Fibroblast of upper back skin (primary cell): ENCODE measurements around the gene IL12RB1.

Source experiments
- DNase-seq: peaks from one replicate; pipeline ENCODE4 v3.0.0-alpha.2; 2013

The IL12RB1 gene

DNA sequence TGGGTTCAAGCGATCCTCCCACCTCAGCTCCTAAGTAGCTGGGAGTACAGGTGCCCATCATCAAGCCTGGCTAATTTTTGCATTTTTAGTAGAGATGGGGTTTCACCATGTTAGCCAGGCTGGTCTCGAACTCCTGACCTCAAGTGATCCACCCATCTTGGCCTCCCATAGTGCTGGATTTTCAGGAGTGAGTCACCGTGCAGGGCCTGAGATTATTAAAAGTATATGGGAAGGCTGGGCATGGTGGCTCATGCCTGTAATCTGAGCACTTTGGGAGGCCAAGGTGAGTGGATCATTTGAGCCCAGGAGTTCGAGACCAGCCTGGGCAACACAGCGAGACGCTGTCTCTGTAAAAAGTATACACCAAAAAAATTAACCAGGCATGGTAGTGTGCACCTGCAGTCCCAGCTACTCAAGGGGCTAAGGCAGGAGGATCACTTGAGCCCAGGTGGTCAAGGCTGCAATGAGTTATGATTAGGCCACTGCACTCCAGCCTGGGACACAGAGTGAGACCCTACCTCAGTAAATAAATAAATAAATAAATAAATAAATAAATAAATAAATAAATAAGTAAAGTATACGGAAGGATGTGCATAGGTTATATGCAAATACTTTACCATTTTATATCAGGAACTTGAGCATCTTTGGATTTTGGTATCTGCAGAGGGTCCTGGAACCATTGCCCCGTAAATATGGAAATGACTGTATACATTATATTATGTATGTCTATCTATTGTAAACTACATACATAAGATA lies 854 bp downstream of the IL12RB1 start:
- no peak for DNase-seq

DNA sequence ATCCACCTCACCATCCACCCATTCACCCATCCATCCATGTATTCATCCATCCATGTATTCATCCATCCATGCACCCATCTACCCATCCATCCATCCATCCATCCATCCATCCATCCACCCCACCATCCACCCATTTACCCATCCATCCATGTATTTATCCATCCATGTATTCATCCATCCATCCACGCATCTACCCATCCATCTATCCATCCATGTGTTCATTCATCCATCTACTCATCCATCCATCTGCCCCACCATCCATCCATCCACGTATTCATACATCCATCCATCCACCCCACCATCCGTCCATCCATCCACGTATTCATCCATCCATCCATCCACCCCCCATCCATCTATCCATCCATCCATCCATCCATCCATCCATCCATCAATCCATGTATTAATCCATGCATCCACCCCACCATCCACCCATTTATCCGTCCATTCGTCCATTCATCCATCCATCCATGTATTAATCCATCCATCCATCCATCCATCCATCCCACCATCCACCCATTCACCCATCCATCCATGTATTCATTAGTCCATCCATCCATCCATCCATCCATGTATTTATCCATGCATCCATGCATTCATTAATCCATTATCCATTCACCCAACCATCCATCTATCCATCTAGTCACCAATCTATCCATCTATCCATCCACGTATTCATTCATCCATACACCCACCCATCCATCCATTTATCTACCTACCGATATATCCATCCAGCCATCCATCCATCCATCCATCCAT lies 2.6 kb downstream of the IL12RB1 start:
- DNase-seq: no peak

- DNase-seq: no peak
Observed at GRCh38 chr19:18074192-18074591, 12.5 kb downstream of the IL12RB1 start.

DNA sequence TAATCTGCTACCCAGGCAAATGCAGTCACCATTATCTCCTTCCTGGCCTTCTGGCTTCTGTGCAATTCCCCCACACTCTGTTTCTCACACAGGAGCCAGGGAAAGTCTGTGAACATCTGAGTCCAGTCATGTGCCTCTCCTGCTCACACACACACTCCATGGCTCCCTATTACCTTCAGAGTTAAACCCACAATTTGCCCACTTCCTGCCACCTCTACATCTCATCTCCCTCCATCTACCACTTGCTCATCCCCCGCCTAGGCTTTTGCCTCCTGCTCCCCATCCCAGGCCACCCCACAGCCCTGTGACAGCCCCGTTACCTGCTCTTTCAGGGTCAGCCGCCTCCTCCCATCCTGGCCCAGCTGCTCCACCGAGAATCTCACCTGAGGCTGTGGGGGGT lies 13.5 kb downstream of the IL12RB1 start:
- no peak for DNase-seq

GRCh38 chr19:18072335-18072734 lies 14.4 kb downstream of the IL12RB1 start:
- no peak for DNase-seq

- DNase-seq: no peak
Observed at GRCh38 chr19:18070181-18070580, 16.6 kb downstream of the IL12RB1 start.

DNA sequence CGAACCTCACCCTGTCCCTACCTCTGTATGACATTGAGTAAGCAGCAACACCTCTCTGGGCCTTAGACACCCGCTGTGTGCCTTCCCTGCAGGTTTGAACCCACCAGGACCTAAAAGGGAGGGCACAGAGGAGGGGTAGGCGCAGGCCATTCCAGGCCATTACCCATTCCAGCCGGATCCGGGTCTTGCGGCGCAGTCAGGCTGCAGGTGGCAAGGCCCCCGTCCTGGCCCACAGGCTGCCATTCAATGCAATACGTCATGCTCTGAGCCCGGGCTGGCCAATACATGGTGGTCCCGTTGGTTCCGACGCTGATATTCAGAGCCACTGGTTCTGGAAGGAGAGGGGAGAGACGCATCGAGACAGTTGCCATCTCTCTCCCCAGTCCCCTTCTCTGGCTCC lies 17.4 kb downstream of the IL12RB1 start:
- no peak for DNase-seq

GRCh38 chr19:18068395-18068794 lies 18.3 kb downstream of the IL12RB1 start:
- DNase-seq: no peak

DNA sequence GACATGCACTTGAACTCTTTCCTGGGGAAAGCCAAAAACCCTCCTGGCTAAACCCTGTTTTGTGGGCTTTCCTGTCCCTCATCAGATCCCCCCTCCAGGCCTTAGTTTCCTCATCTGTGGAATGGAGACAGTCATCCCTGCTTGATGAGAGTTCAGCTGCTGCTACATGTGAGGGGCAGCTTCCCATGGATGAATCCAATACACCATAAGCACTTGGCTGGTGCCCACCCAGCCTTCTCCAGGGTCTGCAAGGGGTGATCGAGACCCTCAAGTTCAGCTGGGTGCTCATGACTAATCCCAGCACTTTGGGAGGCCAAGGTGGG lies 21.6 kb downstream of the IL12RB1 start:
- DNase-seq: no peak

DNA sequence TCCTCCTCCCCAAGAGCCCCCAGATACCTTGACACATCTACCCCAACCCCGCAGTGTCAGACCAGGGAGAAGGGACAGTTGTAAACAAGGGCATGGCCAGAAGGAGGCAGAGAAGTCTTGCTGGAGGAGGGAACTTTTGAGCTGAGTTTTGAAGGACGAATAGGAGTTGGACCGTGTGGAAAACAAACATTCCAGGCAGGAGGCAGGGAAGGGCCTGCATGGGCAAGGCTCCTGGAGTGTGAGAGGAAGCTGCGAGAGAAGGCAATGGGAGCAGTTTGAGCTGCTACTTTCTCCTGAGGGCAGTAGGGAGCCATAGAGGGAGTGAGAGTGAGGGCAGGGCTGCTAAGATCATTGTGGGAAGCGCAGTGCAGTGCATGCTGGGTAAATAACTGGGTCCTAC lies 23.3 kb downstream of the IL12RB1 start:
- no peak for DNase-seq

DNA sequence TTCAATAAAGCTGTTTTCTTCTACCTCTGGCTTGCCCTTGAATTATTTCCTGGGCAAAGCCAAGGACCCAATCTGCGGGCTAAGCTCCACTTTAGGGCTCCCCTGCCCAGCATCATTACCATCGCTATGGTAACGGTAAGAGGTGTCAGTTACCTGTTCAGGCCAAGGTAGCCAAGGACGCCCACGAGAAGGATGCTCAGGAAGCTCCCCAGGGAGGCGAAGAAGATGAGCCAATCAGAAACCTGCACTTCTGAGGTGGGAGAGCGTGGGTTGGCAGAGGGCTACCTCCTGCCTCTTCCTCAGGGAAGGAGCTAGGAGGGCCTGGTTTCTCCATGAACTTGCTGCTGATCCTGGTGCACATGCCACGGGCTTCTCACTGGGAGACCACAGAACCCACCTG lies 24.7 kb downstream of the IL12RB1 start:
- no peak for DNase-seq

DNA sequence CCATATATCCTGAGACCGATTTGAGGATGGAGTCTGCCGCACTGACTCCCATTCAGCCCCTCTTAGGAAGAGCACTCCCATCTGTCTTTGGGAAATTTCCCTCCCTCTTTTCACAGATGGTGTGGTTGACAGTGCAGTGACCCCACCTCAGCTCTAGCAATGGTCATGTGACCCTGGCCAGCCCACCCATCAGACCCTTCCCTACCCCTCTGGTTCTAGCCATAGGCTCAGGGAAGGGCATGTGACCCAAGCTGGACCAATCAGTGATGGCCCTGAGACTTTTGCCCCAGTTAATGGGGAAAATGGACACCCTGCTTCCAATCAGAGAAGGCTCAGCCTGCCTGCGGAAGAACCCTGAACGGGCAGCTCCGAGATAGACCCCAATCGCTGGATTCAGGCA lies 26.3 kb downstream of the IL12RB1 start:
- no peak for DNase-seq

- DNase-seq: no peak
Observed at GRCh38 chr19:18059902-18060301, 26.8 kb downstream of the IL12RB1 start.

DNA sequence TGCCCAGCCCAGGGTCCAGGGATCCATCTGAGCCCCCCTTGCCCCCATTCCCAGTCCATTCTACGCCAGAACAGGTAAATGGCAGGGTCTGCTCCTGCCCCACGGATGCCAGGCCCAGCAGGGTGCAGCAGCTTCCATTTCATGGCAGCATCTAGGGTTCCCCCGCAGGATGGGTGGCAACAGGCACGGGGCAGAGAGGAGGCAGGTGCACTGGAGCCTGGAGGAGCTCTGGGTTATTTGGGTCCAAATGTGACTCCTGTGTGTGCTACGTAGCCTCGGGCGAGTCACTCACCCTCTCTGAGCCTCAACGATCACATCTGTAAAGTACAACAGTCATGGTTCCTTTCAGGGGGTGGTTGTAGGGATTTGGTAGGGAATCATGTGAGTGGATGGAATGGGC lies 27.4 kb downstream of the IL12RB1 start:
- DNase-seq: no peak

DNA sequence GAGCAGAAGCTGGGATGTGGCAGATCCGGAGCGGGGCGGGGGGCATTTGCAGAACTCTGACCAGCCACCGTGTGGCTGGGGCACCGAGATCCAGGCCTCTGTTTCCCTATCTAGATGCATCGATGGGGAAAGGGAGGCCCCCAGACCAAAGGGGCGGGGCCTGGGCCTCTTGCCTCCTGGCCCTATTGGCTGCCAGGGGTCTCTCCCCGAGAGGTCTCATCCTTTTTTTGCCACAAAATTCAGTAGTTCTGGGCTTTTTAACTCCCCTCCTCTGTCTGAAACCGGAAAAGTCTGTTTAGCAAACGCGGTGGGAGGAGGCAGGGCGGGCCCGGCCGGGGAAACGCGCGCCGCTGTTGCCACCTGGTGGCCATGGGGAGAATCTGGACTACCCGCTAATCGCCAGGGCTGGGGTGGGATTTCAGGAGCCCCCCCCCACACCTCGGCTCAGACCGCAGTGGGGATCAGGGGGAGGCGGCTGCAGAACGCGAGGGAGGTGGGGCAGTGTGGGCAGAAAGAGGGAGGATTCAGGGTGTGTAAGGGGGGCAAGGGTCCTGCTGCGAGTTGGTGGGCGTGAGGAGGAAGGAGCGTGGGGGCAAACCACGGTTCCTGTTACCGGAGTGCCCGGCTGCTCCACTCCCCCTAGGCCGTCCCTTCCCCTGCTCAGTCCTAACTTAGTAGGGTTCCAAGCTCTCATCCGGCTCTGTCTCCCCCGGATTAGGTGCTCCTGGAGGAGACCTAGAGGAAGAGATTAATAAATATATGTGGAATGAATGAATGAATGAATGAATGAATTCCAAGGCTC lies 28.3 kb downstream of the IL12RB1 start:
- peak; percentile 75 for DNase-seq

DNA sequence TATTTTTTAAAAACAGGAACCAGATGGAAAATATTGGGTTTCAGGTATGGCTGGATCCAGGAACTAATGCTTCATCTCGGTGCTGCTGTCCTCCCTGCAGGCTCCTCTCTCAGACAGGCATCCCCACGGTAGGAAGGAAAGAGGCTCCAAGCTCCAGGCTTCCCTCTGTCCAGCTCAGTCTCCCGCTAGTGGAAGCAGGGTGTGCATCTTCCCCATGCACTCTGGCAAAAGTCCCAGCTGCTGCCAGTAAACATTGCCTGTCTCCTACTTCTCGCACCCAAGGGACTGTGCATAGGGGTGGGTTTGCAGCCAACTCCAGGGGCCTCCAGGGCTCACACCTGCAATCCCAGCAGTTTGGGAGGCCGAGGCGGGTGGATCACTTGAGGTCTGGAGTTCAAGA lies 29.2 kb downstream of the IL12RB1 start:
- DNase-seq: no peak

GRCh38 chr19:18055967-18056366 lies 30.8 kb downstream of the IL12RB1 start:
- no peak for DNase-seq

- peak; percentile 50 for DNase-seq
Observed at GRCh38 chr19:18053576-18054219, 33.0 kb downstream of the IL12RB1 start.

GRCh38 chr19:18051887-18052286 lies 34.8 kb downstream of the IL12RB1 start:
- DNase-seq: no peak

DNA sequence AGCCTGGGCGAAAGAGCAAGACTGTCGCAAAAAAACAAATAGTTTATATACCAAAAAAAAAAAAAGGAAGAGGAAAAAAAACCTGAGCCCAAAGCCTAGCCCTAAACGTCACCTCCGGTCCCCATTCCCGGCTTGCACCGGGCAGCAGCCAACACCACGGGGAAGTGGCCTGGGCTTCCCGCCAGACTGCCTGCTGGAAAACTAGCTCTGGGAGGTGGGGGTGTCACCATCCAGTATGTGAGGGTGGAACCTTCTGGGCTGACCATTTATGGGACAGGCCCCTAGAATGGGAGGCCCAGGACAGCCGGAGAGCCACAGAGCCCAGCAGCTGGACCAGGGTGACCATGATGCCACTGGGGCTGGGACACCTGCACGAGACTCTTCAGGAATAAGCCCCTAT lies 37.3 kb downstream of the IL12RB1 start:
- DNase-seq: no peak

DNA sequence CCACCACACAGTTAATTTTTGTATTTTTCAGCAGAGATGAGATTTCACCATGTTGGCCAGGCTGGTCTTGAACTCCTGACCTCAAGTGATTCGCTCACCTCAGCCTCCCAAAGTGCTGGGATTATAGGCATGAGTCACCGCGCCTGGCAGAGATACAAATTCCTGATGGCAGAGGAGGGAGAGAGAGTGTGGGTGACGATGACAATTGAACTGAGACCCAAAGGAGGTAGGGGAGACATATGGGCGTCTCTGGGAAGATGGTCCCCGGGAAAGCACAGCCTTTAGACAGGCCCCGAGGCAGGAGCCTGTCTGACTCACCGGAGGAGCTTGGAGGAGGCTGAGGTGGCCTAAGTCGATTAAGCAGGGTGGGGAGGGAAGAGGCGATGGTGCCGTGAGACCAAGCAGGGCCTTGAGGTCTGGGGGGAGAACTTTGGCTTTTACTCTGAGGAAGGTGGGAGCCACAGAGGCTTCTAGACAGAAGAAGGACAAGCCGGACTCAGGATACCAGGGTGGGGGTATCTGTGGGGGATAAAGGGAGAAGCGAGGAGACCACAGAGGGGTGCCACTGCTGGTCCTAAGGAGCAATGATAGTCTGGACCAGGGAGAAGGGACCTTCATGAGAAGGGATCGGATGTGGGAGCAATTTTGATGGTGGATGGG lies 40.5 kb downstream of the IL12RB1 start:
- DNase-seq: peak; percentile 89

DNA sequence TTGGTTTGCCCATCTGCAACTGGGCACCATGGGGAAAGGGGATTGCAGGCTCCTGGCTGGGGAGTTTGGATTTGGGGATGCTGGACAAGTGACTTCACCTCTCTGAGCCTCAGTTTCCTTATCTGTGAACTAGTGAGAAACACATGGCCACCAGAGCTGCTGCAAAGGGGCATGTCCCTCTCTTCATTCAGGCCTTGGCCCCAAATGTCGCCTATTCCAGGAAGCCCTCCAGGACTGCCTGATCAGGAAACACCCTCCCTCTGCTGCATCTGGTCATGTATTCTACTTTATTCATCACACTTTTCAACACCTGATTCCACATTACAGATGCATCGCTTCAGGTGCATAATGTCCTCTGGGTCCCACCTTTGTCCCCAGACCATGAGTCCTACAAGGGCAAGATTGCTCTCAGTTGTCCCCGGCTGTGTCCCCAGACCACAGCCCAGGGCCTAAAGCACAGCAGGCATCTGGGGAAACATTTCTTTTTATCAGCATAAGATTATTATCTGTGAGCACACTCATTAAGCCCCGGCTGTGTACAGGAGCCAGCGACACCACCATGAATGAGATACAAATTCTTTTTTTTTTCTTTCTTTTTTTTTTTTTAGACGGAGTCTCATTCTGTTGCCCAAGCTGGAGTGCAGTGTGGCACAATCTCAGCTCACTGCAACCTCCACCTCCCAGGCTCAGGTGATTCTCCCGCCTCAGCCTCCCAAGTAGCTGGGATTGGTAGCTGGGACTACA lies 41.3 kb downstream of the IL12RB1 start:
- no peak for DNase-seq
